H1 (cell line): ENCODE results near the gene CDH12. TPM values are rescaled to one million over a fixed set of nuclear protein-coding genes. Genes with fewer than 3 reads are reported as not detected.

Experiments used
- CTCF ChIA-PET: fragments of 300-600 bp; sonication (Branson Sonifier 250); formaldehyde crosslinking; loops from one replicate; lab custom pipeline; 2021; ENCODE audit not compliant: partially characterized antibody; lab: Charles Lee
- POLR2A ChIA-PET: fragments of 300-600 bp; sonication (Branson Sonifier 250); formaldehyde crosslinking; loops from one replicate; lab custom pipeline; 2021; ENCODE audit warnings: inconsistent platforms; ENCODE audit not compliant: partially characterized antibody; lab: Charles Lee
- DNase-seq, 2 experiments: peaks; one replicate each; pipeline versions ENCODE4 v3.0.0 to v3.0.0-alpha.2; 2010 to 2022; ENCODE audit warnings: low spot score in 2 of 2, low read depth in 1 of 2, mixed read lengths in 1 of 2
- FAIRE-seq: peaks from 2 replicates; lab custom pipeline; 2011; peaks lifted over from hg19 to GRCh38; lab: Jason Lieb, UNC
- H2AFZ ChIP-seq: 2 replicates; pipeline ENCODE4 v1.8.1; 2012; ENCODE audit warnings: low read length, inconsistent platforms
- H2AK5ac ChIP-seq: 2 replicates; pipeline ENCODE4 v1.6.1; 2013; ENCODE audit warnings: low read depth, low read length
- H2BK120ac ChIP-seq: replicated peaks from 2 replicates; pipeline ENCODE3; 2013; ENCODE audit warnings: low read depth, low read length, inconsistent platforms
- H2BK12ac ChIP-seq: 2 replicates; pipeline ENCODE4 v1.6.1; 2013; ENCODE audit warnings: low read depth, low read length
- H2BK15ac ChIP-seq: 2 replicates; pipeline ENCODE4 v1.6.1; 2013; ENCODE audit warnings: low read length
- H2BK20ac ChIP-seq: 2 replicates; pipeline ENCODE4 v1.6.1; 2013; ENCODE audit warnings: low read length
- H2BK5ac ChIP-seq: 2 replicates; pipeline ENCODE4 v1.6.1; 2013; ENCODE audit warnings: low read depth, low read length
- H3K14ac ChIP-seq: 2 replicates; pipeline ENCODE4 v1.6.1; 2013; ENCODE audit warnings: inconsistent platforms; ENCODE audit not compliant: insufficient read length
- H3K18ac ChIP-seq: 2 replicates; pipeline ENCODE4 v1.6.1; 2013; ENCODE audit warnings: low read length; ENCODE audit errors: extremely low read depth
- H3K23ac ChIP-seq: 2 replicates; pipeline ENCODE4 v1.6.1; 2013; ENCODE audit warnings: inconsistent platforms; ENCODE audit not compliant: insufficient read length
- H3K23me2 ChIP-seq: 2 replicates; pipeline ENCODE4 v1.6.1; 2013; ENCODE audit warnings: low read depth, low read length
- H3K27ac ChIP-seq: 2 replicates; pipeline ENCODE4 v1.6.1; 2011; ENCODE audit warnings: low read depth, low read length, inconsistent platforms
- H3K27me3 ChIP-seq, 4 experiments: replicated peaks in 1 of 4; 1 replicate in 1 of 4; 2 replicates in 3 of 4; pipeline versions ENCODE4 v1.6.1 to v1.8.1; 2011 to 2013; ENCODE audit warnings: low read length in 3 of 4, mild to moderate bottlenecking in 3 of 4, inconsistent platforms in 2 of 4, mixed read lengths in 2 of 4, moderate library complexity in 1 of 4; ENCODE audit not compliant: control insufficient read depth in 3 of 4, insufficient read depth in 3 of 4; ENCODE audit errors: extremely low read depth in 1 of 4
- H3K36me3 ChIP-seq, 4 experiments: 2 replicates each; pipeline versions ENCODE4 v1.6.1 to v1.8.1; 2011 to 2013; ENCODE audit warnings: mild to moderate bottlenecking in 4 of 4, low read length in 3 of 4, moderate library complexity in 2 of 4, control low read depth in 1 of 4, inconsistent platforms in 1 of 4; ENCODE audit not compliant: insufficient read depth in 4 of 4, control insufficient read depth in 2 of 4
- H3K4ac ChIP-seq: replicated peaks from 2 replicates; pipeline ENCODE3; 2013; ENCODE audit warnings: low read length, low read depth, mixed read lengths, inconsistent platforms; ENCODE audit not compliant: insufficient read length
- H3K4me1 ChIP-seq, 4 experiments: replicated peaks in 1 of 4; 1 replicate in 1 of 4; 2 replicates in 3 of 4; pipeline versions ENCODE4 v1.6.1 to v1.8.1; 2011 to 2013; ENCODE audit warnings: low read length in 3 of 4, inconsistent platforms in 2 of 4, mixed read lengths in 1 of 4; ENCODE audit not compliant: insufficient read depth in 4 of 4, control insufficient read depth in 3 of 4
- H3K4me2 ChIP-seq, 2 experiments: 2 replicates each; pipeline versions ENCODE4 v1.6.1 to v1.8.1; 2011 to 2013; ENCODE audit warnings: low read depth in 2 of 2, low read length in 2 of 2, control low read depth in 1 of 2, inconsistent platforms in 1 of 2, mild to moderate bottlenecking in 1 of 2; ENCODE audit not compliant: insufficient read depth in 1 of 2
- H3K4me3 ChIP-seq, 4 experiments: fragments of 200-600, 300-600 bp in 1 of 4; sonication (generic), shearing (Covaris generic), sonication (Bioruptor Twin) in 1 of 4; 2 replicates each; pipeline versions ENCODE4 v1.5.1 to v1.8.1; 2011 to 2016; ENCODE audit warnings: low read length in 4 of 4, low read depth in 3 of 4, control low read depth in 2 of 4, inconsistent platforms in 2 of 4, mild to moderate bottlenecking in 2 of 4, mixed read lengths in 1 of 4, moderate library complexity in 1 of 4; ENCODE audit not compliant: insufficient read depth in 2 of 4; ENCODE audit errors: extremely low read depth in 1 of 4
- H3K56ac ChIP-seq: replicated peaks from 2 replicates; pipeline ENCODE3; 2013; ENCODE audit warnings: low read depth, mild to moderate bottlenecking, mixed read lengths, low read length, inconsistent platforms; ENCODE audit not compliant: insufficient read length
- H3K79me1 ChIP-seq: 2 replicates; pipeline ENCODE4 v1.6.1; 2013; ENCODE audit warnings: low read depth, low read length, control low read depth
- H3K79me2 ChIP-seq, 2 experiments: 2 replicates each; pipeline versions ENCODE4 v1.6.1 to v1.8.1; 2012 to 2013; ENCODE audit warnings: low read length in 2 of 2, mild to moderate bottlenecking in 2 of 2, inconsistent platforms in 1 of 2; ENCODE audit not compliant: insufficient read depth in 2 of 2, control insufficient read depth in 1 of 2
- H3K9ac ChIP-seq, 4 experiments: replicated peaks in 1 of 4; 1 replicate in 1 of 4; 2 replicates in 3 of 4; pipeline versions ENCODE4 v1.6.1 to v1.8.1; 2011 to 2013; ENCODE audit warnings: low read depth in 3 of 4, low read length in 3 of 4, control low read depth in 2 of 4, mild to moderate bottlenecking in 2 of 4, moderate library complexity in 2 of 4, inconsistent platforms in 1 of 4; ENCODE audit errors: extremely low read depth in 1 of 4
- H3K9me3 ChIP-seq, 2 experiments: 2 replicates each; pipeline versions ENCODE4 v1.6.1 to v1.8.1; 2012 to 2013; ENCODE audit warnings: mild to moderate bottlenecking in 2 of 2, moderate library complexity in 2 of 2, control low read depth in 1 of 2, inconsistent platforms in 1 of 2, low read depth in 1 of 2, low read length in 1 of 2, mixed read lengths in 1 of 2; ENCODE audit not compliant: insufficient read depth in 2 of 2
- H4K20me1 ChIP-seq, 2 experiments: replicated peaks in 1 of 2; 2 replicates each; pipeline versions ENCODE3 to v1.8.1; 2011 to 2013; ENCODE audit warnings: inconsistent platforms in 2 of 2, low read length in 2 of 2, mild to moderate bottlenecking in 1 of 2; ENCODE audit not compliant: insufficient read depth in 2 of 2, control insufficient read depth in 1 of 2
- H4K5ac ChIP-seq: 2 replicates; pipeline ENCODE4 v1.6.1; 2013; ENCODE audit warnings: low read length, low read depth, mixed read lengths, inconsistent platforms; ENCODE audit not compliant: insufficient read length
- H4K8ac ChIP-seq: 2 replicates; pipeline ENCODE4 v1.8.0; 2013; ENCODE audit warnings: mild to moderate bottlenecking, moderate library complexity, low read length, inconsistent platforms; ENCODE audit not compliant: insufficient read depth; ENCODE audit errors: extremely low read depth
- H4K91ac ChIP-seq: replicated peaks from 2 replicates; pipeline ENCODE3; 2013; ENCODE audit warnings: low read length, mixed read lengths, inconsistent platforms; ENCODE audit not compliant: insufficient read length
- BCL11A ChIP-seq, 2 experiments: IDR thresholded peaks; one replicate each; pipeline ENCODE4 v1.6.1; 2011; ENCODE audit warnings: low read depth in 2 of 2, low read length in 2 of 2, mild to moderate bottlenecking in 2 of 2
- CHD2 ChIP-seq: IDR thresholded peaks from 2 replicates; pipeline ENCODE4 v1.6.1; 2012; ENCODE audit warnings: low read length, improper control_type of control experiment
- HDAC6 ChIP-seq: IDR thresholded peaks from one replicate; pipeline ENCODE4 v1.7.1; 2012; ENCODE audit warnings: low read depth, mild to moderate bottlenecking, inconsistent platforms, low read length, moderate library complexity
- KDM1A ChIP-seq: fragments of 200-600, 300-600 bp; sonication (generic); IDR thresholded peaks from 2 replicates; pipeline ENCODE4 v1.7.1; 2016; ENCODE audit warnings: mild to moderate bottlenecking, low read length, borderline replicate concordance
- PHF8 ChIP-seq: fragments of 200-600 bp; sonication (generic); conservative IDR thresholded peaks from 2 replicates; pipeline ENCODE4 v1.7.1; 2012; ENCODE audit warnings: low read depth, mild to moderate bottlenecking, inconsistent platforms, low read length, moderate library complexity
- RFX5 ChIP-seq: IDR thresholded peaks from 2 replicates; pipeline ENCODE4 v1.6.1; 2011; ENCODE audit warnings: low read depth, low read length, improper control_type of control experiment, borderline replicate concordance
- RNF2 ChIP-seq: fragments of 200-900, 300-1000 bp; sonication (generic); IDR thresholded peaks from 2 replicates; pipeline ENCODE4 v1.7.1; 2016; ENCODE audit warnings: borderline replicate concordance, low read depth, mild to moderate bottlenecking, antibody characterized with exemption, low read length; ENCODE audit not compliant: poor library complexity, severe bottlenecking; ENCODE audit errors: missing control alignments
- SIX5 ChIP-seq: IDR thresholded peaks from 2 replicates; pipeline ENCODE4 v1.6.1; 2011; ENCODE audit warnings: mild to moderate bottlenecking, low read depth, low read length
- SP2 ChIP-seq: IDR thresholded peaks from 2 replicates; pipeline ENCODE4 v1.6.1; 2012; ENCODE audit warnings: mild to moderate bottlenecking, low read length, inconsistent platforms
- SP4 ChIP-seq: IDR thresholded peaks from 2 replicates; pipeline ENCODE4 v1.6.1; 2012; ENCODE audit warnings: low read length, inconsistent platforms
- TAF7 ChIP-seq: optimal IDR thresholded peaks from 2 replicates; pipeline ENCODE3; 2011; ENCODE audit warnings: low read depth, mild to moderate bottlenecking, inconsistent platforms, low read length, moderate library complexity, borderline replicate concordance
- TBP ChIP-seq: IDR thresholded peaks from 2 replicates; pipeline ENCODE4 v1.6.1; 2011; ENCODE audit warnings: low read depth, low read length, improper control_type of control experiment
- YY1 ChIP-seq: IDR thresholded peaks from 2 replicates; pipeline ENCODE4 v1.6.1; 2011; ENCODE audit warnings: low read depth, mild to moderate bottlenecking, low read length
- WGBS, 2 experiments: shearing (Covaris generic) in 1 of 2; methylation state at CpG; one replicate each; pipeline versions ENCODE4 v1.1.6 to v1.1.7; 2013 to 2015; ENCODE audit warnings: low lambda C conversion rate in 2 of 2, mixed read lengths in 2 of 2, inconsistent platforms in 1 of 2, low coverage in 1 of 2, missing lambda C conversion rate in 1 of 2; ENCODE audit not compliant: insufficient replicate concordance in 2 of 2, insufficient coverage in 1 of 2, insufficient read length in 1 of 2; ENCODE audit errors: extremely low coverage in 1 of 2, missing lambda C conversion rate in 1 of 2; 5-methylcytosine and 5-hydroxymethylcytosine counted together
- polyA plus RNA-seq, 7 experiments: library from polyadenylated mRNA; depleted of rRNA in 3 of 7; stranded (reverse) in 5 of 7; unstranded in 2 of 7; fragments of >200 nt in 5 of 7; fragments of 200-250 nt in 2 of 7; gene quantifications; 1 replicate in 5 of 7; 2 replicates in 1 of 7; 4 replicates in 1 of 7; pipeline versions ENCODE4 v1.2.1 to v1.2.3, GENCODE V29; 2011 to 2013; ENCODE audit warnings: missing spikeins in 2 of 7, mixed read lengths in 2 of 7
- total RNA-seq: library from RNA; stranded (reverse); fragmentation: NEBNext Ultra II Directional; extraction: Animal tissue kit (Norgen Biotek cat#: 25700); gene quantifications from 2 replicates; pipeline ENCODE4 v1.2.1, GENCODE V29; 2021

The CDH12 gene
- total and polyA plus RNA-seq, 2 of the 8 experiments (the other 6 are each of a cell fraction or from before 2014, with no cell fraction given): 0.03 TPM; not detected in 1

DNA sequence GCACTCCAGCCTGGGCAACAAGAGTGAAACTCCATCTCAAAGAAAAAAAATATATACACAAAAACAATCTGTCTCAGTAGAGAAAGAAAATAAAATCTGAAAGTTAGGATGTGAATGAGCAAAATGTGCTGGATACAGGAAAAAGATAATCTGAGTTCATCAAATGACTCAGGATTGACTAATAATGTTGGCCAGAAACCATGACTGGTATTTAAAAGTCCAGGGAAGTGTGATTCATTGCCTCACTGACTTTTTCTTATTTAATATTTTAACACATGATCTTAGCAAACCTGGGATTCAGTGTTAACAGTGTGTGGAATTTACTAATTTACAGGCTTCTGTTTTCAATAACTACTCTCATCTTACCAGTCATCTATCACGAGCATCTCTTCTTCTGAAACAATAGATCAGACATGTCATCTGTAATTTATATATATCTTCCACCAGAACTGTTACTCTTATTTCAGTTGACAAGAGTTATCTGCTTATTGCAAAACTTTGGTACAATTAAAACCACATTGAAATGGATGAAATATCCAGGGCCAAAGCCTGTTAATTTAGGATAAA lies 256.7 kb downstream of the CDH12 start:
- H4K20me1 ChIP-seq: no peaks in the 10 kb centered on the region
- no peaks in the 10 kb centered on the region for H3K79me2 ChIP-seq
- no peak overlapping the region for H3K27ac ChIP-seq
- H2BK5ac ChIP-seq: no peak overlapping the region
- no peaks in the 10 kb centered on the region for H3K23me2 ChIP-seq
- H3K14ac ChIP-seq: no peak overlapping the region
- POLR2A ChIA-PET: no interaction called here
- H3K9me3 ChIP-seq: no peaks in the 10 kb centered on the region
- no peaks in the 10 kb centered on the region for H3K79me1 ChIP-seq
- TF ChIP-seq KDM1A: no peak
- no peak for TF ChIP-seq PHF8
- no peak for TF ChIP-seq SP2
- TF ChIP-seq TAF7: no peak
- TF ChIP-seq SP4: no peak
- no peak for TF ChIP-seq BCL11A (IDR thresholded peaks at IDR 0.05; ENCODE audit: low read depth in 2 of 2, low read length in 2 of 2)
- no peak for TF ChIP-seq RNF2
- TF ChIP-seq HDAC6: no peak
- TF ChIP-seq YY1: no peak
- no peak for TF ChIP-seq RFX5
- no peak for TF ChIP-seq CHD2
- TF ChIP-seq SIX5: no peak
- TF ChIP-seq TBP: no peak
- TF ChIP-seq, all 59 proteins: peak for 0
- H4K5ac ChIP-seq: no peak overlapping the region
- no peak overlapping the region for H2BK12ac ChIP-seq
- no peak overlapping the region for H4K8ac ChIP-seq
- no peak overlapping the region for H4K91ac ChIP-seq
- no peak overlapping the region for H3K4me2 ChIP-seq
- H3K36me3 ChIP-seq: no peaks in the 10 kb centered on the region
- no peak overlapping the region for H3K56ac ChIP-seq
- no peak overlapping the region for H3K18ac ChIP-seq
- H3K27me3 ChIP-seq: peaks cover 0 to 1% (median 0%) of the 10 kb centered on the region in 4 experiments; a peak in 1 of 7 replicates
- H2BK15ac ChIP-seq: no peak overlapping the region
- H3K23ac ChIP-seq: no peak overlapping the region
- H2AK5ac ChIP-seq: no peak overlapping the region
- H3K4me3 ChIP-seq: no peak overlapping the region
- H3K9ac ChIP-seq: no peak overlapping the region
- H3K4me1 ChIP-seq: no peaks in the 10 kb centered on the region
- 100% methylated on average over 1 of the region's 1 CpG; no CpG with 5 or more reads in 1 of the 2 experiments for WGBS, 2 experiments
- no peak overlapping the region for H2AFZ ChIP-seq
- H3K4ac ChIP-seq: no peak overlapping the region
- FAIRE-seq: no peak
- CTCF ChIA-PET: no interaction called here
- DNase-seq: no peak
- no peak overlapping the region for H2BK120ac ChIP-seq
- H2BK20ac ChIP-seq: no peak overlapping the region
